ENCODE data around the gene PROKR2.

Gene PROKR2

DNA sequence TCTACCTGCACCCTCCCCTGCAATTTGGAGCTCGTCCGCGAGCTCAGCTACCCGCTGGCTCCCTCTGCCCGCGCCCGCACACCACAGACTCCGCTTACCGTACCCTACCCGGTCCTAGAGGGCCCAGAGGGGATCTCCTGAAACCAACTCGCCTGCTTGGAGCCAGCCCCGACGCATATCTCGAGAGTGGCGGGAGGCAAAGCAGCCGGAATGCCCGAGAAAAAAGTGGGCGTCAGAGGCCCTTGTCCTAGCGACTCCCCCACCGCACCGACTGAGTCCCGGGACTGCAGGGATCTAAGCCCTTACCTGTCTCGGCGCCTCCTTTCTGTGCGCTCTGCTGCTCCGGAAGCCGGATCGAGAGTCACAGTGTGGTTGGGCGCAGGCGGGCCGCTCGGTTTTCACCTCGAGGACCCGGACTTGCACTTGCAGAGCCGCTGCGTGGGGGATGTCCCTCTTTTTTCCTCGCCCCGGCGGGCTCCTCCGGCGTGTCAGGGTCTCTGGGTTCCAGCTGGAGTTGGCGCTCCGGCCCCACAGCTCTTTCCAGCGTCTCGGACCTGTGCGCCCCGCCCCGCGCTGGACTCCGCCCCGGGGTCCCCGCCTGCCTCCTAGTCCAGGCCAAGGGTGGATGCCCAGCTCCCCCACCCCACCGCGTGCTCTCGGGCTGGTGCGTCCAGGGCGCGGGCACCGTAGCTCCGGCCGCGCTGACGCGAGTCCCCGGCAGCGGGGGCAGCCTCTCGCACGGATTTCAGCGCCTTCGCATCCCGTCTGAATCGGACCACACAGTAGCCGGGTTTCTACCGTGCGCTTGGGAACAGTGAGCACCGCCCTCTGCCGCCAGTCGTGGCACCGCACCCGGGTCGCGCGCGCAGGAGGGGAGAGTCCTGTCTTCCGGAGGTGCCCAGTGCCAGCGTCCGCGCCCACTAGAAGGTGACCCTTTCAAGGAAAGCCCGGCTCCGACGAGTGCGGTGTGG is at the start of gene PROKR2:
Gene PROKR2 (minus strand): TSS at position 767 of the 971 bp plus-strand sequence. CDS start 2,585 bp downstream, outside the sequence.
- DNase-seq (ENCODE audit: extremely low read depth in 1 of 2, low read depth in 1 of 2): no peak

DNA sequence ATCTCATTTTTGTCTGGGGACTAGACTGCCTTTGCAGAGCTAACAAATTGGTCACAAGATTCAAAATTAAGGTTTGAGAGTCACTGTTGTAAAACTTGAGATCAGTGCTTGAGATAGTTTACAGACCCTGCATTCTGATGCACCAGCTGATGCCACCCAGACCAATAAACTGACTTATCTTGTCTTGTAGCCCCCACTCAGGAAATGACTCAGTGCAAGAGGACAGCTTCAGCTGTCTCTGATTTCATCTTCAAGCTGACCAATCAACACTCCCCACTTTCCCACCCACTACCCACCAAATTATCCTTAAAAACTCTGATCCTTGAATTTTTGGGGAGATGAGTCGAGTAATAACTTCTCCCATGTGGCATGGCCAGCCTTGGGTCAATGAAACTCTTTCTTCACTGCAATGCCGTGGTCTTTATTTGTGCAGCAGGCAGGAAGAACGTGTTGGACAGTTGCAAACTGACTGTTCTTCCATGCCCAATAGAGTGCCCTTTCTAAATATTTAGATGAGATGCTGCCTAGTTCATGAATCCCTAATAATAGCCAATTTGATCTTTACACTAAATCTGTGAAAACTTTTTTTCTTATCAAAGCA is 48.3 kb upstream of the PROKR2 start:
- no peak for DNase-seq (ENCODE audit: extremely low read depth in 1 of 2, low read depth in 1 of 2)

DNA sequence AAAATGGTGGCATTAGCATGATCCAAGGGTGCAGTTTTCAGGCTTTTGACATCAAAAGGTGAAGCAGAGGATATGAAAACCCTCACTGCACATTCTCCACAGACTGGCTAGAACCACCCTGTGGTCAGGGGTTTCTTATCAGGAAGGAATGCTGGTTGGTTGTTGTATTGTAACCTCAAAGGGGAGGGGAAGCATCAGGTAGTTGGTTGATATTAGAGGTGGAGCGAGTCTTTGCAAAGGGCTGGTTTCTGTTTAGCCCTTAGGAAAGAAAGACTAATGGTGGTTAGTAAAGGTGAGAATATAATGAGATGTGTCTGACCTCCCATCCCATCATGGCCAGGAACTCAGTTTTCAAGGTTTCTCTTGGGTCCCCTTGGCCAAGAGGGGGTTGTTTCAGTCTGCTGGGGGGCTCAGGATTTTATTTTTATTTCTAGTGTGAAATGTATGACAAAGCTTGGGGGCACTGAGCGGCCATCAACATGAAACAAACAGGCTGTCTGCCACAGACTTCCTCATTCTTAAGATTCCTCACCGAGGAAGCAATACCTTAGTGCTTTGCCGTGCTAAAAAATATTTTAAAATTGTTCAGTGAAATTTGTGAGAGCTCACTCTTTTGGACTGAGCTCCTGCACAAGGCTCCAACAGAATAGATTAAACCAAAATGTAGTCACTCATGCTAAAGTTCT is 47.5 kb upstream of the PROKR2 start:
- no peak for DNase-seq (ENCODE audit: extremely low read depth in 1 of 2, low read depth in 1 of 2)

DNA sequence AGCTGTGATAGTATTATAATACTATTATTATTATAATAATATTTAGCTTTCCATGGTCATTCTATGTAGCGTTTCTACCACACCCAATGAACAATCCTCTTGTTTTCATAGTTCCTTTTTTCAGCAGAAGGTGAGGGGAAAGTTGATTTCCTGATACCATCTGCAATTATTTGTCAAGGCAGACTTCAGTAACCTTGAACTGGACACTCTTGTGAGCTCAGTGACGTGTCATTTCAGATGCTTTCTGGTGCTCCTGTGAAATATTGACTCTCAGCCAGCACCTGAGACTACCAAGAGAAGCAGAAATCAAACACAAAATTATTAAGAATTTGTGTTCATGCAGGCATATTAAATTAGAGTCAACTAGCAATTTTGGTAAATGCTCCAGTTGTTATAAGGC is 46.0 kb upstream of the PROKR2 start:
- no peak for DNase-seq (ENCODE audit: extremely low read depth in 1 of 2, low read depth in 1 of 2)

GRCh38 chr20:5361176-5361575 is 44.4 kb upstream of the PROKR2 start:
- DNase-seq (ENCODE audit: extremely low read depth in 1 of 2, low read depth in 1 of 2): no peak

- no peak for DNase-seq (ENCODE audit: extremely low read depth in 1 of 2, low read depth in 1 of 2)
These were observed 41.2 kb upstream of the PROKR2 start for GRCh38 chr20:5357946-5358345.

- DNase-seq (ENCODE audit: extremely low read depth in 1 of 2, low read depth in 1 of 2): no peak
These were observed 40.2 kb upstream of the PROKR2 start for GRCh38 chr20:5356941-5357340.

DNA sequence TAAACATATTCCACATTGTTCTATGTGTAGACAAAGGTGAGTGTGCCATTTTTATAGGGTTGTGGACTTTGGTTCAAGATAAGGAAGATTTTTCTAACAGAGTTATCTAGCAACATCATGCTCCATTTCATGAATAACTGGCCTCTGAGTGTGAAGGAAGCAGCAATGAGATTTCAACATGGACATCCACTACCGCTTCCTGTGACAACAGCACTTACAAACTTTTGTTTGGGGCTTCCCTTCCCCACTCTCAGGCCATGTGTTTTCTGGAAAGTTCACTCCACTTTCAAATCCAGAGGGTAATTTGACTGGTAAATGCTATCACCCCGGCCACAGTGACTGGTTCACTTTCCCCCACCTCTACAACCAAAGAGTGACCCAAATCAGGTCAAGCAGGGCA is 38.1 kb upstream of the PROKR2 start:
- no peak for DNase-seq (ENCODE audit: extremely low read depth in 1 of 2, low read depth in 1 of 2)

DNA sequence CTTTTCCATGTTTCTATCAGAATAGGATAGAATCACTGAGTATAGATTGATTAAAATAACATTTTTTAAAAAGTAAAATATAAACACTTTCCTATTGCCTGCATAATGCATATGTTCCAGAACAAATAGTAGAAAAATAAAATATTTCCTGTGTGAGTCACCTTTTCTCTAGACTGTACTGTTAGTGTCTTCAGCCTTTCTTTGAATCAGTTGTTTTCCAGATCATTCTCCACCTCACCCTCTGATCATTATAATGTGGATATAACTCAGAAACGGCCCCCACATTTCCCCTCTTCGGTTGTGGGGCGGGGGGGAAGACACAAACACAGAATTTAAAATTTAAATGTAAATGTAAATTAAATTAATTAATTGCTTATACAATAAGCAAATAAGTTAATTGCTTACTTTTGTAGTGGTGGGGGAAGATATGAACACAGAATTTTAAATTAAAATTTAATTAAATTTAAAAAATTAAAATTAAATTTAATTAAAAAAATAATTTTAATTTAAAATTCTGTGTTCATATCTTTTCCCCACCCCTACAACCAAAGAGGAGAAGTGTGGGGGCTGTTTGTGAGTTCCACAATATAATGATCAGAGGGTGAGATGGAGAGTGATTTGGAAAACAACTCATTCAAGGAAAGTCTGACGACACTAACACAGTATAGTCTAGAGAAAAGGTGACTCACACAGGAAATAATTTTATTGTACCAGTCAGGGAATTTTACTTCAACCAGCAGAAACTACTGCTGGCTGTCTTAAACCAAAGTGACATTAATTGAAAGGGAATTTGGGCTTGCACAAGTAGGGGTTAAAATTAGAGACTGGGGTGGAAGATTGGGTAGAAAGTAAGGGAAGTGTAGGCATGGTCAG is 37.1 kb upstream of the PROKR2 start:
- no peak for DNase-seq (ENCODE audit: extremely low read depth in 1 of 2, low read depth in 1 of 2)

DNA sequence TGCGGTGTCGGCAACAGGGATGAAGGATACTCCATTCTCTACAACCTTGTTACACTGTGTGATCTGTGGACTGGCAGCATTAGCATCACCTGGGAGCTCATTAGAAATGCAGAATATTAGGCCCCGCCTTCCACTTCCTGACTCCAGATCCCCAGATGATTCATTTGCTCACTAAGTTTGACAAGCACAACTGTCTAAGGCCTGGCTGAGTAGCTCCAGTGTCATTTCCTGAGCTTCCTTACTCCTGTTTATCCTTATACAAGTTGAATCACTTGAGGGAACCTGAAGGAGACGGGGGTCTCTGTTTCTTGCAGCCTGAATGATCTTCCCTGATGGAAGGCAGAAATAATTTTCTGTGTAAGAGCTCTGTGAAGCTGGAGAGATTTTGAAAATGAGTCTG is 32.7 kb upstream of the PROKR2 start:
- DNase-seq (ENCODE audit: extremely low read depth in 1 of 2, low read depth in 1 of 2): no peak

DNA sequence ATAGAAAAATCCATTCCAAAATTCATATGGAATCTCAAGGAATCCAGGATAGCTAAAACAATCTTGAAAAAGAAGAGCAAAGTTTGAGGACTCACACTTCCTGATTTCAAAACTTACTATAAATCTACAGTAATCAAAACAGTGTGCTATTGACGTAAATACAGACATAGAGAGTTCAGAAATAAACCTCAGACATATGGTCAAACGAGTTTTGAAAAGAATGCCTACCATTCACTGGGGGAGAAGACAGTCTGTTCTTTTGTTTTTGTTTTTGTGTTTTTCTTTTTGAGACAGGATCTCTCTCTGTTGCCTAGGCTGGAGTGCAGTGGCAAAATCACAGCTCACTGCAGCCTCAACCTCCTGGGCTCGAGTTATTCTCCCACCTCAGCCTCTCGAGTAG is 25.3 kb upstream of the PROKR2 start:
- DNase-seq (ENCODE audit: extremely low read depth in 1 of 2, low read depth in 1 of 2): no peak

DNA sequence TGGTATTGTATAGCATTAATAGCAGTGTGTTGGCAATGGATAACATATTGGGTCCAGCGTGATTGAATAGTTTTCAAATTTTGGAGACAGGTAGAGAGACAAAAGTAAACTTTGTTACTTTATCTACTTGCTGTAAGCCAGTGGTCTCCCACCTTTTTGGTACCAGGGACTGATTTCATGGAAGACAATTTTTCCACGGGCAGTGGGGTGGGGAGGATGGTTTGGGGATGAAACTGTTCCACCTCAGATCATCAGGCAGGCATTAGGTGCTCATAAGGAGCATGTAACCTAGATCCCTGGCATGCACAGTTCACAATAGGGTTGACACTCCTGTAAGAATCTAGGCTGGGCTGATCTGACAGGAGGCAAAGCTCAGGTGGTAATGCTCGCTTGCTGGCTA is 14.6 kb upstream of the PROKR2 start:
- no peak for DNase-seq (ENCODE audit: extremely low read depth in 1 of 2, low read depth in 1 of 2)

DNA sequence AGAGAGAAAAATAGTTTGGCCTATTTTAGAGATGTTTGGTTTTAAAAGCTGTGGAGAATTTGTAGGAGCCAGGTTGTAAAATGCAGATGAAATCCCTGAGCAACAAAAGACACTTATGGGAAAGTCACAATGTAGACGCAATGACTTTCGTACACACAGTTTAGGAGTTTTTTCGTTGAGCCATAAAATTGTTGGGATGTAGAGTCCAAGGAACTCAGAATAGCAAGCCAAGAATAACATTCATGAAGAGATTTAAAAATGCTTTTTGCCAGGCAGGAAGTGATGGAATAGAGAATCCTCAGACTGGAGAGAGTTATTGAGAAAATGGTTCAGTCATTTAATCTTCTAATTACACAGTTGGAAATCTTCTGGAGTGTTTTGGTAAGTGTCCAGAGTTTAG is 11.5 kb upstream of the PROKR2 start:
- no peak for DNase-seq (ENCODE audit: extremely low read depth in 1 of 2, low read depth in 1 of 2)

DNA sequence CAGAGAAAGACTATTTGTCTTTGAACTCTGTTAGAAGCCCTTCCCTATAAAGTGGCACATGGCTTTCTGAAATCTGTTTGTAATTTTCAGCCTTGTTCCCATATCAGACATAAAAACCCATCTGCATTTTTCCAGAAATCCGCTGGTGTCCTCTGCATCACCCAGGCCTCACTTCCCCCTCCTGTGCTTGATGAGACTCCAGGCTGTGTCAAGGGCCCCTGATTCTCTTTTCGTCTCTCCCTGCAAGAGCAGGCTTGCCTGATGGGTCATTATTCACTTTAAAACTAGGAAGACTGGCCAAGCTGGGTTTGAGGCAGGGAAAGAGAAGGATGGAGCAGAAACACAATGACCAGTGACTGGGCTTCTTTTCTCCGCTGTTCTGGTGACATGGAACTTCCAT is 10.6 kb upstream of the PROKR2 start:
- DNase-seq (ENCODE audit: extremely low read depth in 1 of 2, low read depth in 1 of 2): no peak

- DNase-seq (ENCODE audit: extremely low read depth in 1 of 2, low read depth in 1 of 2): no peak
These were observed 957 bp downstream of the PROKR2 start for GRCh38 chr20:5315807-5316187.

GRCh38 chr20:5313916-5314315 is 2.8 kb downstream of the PROKR2 start:
- no peak for DNase-seq (ENCODE audit: extremely low read depth in 1 of 2, low read depth in 1 of 2)

GRCh38 chr20:5312518-5312917 is 4.2 kb downstream of the PROKR2 start:
- DNase-seq (ENCODE audit: extremely low read depth in 1 of 2, low read depth in 1 of 2): no peak

DNA sequence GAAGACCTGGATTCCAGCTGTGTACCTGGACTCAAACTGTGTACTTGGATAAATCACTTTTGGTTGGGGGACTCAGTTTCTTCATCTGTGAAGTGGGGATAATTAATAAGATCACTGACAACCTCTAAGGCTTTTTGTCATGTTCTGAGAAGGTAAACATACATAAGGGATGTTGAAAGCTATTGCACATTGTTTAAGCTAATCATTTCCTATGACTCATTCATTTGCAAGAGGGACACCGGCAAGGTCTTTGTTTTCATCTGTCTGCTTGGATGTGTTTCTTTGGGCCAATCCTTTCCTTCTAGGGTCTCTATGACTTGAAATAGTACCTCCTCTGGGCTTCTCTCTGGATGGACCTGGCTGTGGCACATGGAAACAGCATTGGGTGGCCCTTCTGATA is 6.8 kb downstream of the PROKR2 start:
- DNase-seq (ENCODE audit: extremely low read depth in 1 of 2, low read depth in 1 of 2): no peak

DNA sequence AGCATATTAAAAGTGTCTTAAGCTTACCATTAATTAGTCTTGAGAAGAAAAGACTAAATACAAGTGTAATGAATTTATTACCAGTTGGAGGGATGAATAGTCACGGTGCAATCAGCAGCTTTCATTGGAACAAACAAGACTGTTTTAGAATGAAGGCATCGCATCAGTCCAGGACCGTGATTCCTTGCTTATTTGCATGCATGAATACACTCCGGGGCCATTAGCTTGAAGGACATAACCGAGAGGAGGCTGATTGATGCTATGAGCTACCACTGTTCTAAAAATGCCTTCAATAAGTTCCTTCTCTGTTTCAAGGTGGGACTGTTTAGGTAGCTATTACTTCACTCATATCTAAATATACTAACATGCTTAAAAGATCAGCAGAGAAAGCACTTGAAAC is 17.9 kb downstream of the PROKR2 start:
- no peak for DNase-seq (ENCODE audit: extremely low read depth in 1 of 2, low read depth in 1 of 2)

DNA sequence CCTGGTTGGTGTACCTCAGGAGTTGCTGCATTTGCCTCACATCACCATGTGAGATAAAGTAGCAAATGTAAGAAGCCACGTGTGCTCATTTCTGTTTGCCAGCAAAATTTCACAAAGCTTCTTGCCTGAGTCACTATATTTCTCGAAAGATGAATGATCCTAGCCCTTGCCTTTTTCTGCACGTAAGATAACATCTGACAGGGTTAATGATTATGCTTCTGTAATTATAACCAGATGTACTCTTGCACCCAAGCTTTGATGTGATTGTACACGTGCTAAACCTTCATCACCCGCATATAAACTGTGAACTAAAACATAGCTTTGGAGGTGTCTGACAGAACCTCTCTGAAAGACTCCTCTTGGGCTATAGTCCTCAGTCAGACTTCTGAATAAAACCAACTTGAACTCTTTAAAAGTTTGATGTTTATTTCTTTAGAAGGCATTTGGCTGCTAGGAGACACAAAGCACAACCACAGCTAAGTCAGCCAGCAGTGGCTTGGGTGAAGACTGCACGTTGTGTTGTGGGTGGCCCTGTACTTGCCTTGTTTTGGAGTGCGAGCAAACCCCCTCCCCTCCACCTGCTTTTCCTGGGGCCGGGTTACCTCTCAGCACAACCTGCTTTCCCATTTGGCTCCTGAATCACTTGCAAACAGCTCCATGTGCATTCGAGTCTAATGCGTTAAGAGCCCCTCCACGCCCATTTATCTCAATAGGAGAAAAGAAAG is 19.3 kb downstream of the PROKR2 start:
- DNase-seq (ENCODE audit: extremely low read depth in 1 of 2, low read depth in 1 of 2): no peak

Data from activated CD8-positive, alpha-beta memory T cell treated with anti-CD3 and anti-CD28 coated beads for 1 hour (primary cell).